ENCODE data around the gene PACSIN3. TPM values are rescaled to one million over a fixed set of nuclear protein-coding genes. Genes with fewer than 3 reads are reported as not detected.

The PACSIN3 gene
- total RNA-seq, 1 experiment from 2014 or later = 63.1 TPM

DNA sequence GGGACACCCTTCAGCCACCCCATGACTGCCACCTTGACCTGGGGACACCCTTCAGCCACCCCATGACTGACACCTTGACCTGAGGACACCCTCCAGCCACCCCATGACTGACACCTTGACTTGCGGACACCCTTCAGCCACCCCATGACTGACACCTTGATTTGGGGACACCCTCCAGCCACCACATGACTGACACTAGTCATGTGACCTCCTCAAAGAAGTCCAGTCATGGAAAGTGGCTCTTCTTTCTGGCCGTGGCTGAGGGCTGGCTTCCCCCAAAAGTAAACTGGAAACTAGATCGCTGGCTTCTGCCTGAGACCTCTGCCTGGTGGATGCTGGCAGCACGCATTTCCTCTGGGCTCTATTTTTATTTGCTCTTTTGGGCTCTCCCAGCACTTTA lies 38.0 kb downstream of the PACSIN3 start:
- ChIA-PET CTCF (no interaction called here), POLR2A (no interaction called here), RAD21 (ENCODE audit: low non-redundant PET in 1 of 2, low total read pairs in 2 of 2, uncharacterized antibody in 2 of 2, unreplicated experiment in 2 of 2) (no interaction called here)
- Histone ChIP-seq H3K36me3 (ENCODE audit: control insufficient read depth in 1 of 2, insufficient read depth in 2 of 2, low read length in 2 of 2) (no peaks in the 10 kb centered on the region; a peak in 1 of 4 replicates), H3K9me2 (ENCODE audit: insufficient read depth) (no peaks in the 10 kb centered on the region), H3K4me1 (ENCODE audit: control insufficient read depth in 1 of 2, insufficient read depth in 2 of 2, low read length in 2 of 2) (no peaks in the 10 kb centered on the region), H3K9me3 (ENCODE audit: control insufficient read depth in 1 of 2, insufficient read depth in 1 of 2, low read depth in 1 of 2, low read length in 2 of 2) (no peaks in the 10 kb centered on the region), H3K4me3 (replicated peaks in 1 of 2; ENCODE audit: low read depth in 1 of 2, low read length in 2 of 2) (no peak overlapping the region), H3K79me2 (ENCODE audit: insufficient read depth, low read length) (no peaks in the 10 kb centered on the region), H3K27me3 (ENCODE audit: insufficient read depth, low read length) (no peaks in the 10 kb centered on the region), H4K20me1 (ENCODE audit: insufficient read depth) (no peaks in the 10 kb centered on the region), H3K9ac (ENCODE audit: low read length) (no peak overlapping the region), H2AFZ (ENCODE audit: low read depth, low read length, poor library complexity, severe bottlenecking) (no peak overlapping the region), H3K4me2 (ENCODE audit: low read length) (no peak overlapping the region), H3K27ac (ENCODE audit: low read depth, low read length) (no peak overlapping the region)
- BruUV-seq (replicated peaks) = no TSS peak
- no peak for TF ChIP-seq TCF7L2 (IDR thresholded peaks at IDR 0.05; ENCODE audit: borderline replicate concordance, extremely low read depth, insufficient read depth, insufficient read length)
- no peak for TF ChIP-seq JUND (IDR thresholded peaks at IDR 0.05)
- TF ChIP-seq ZNF274 (IDR thresholded peaks at IDR 0.05; ENCODE audit: low read depth, low read length) = no peak
- TF ChIP-seq ZFX (IDR thresholded peaks at IDR 0.05) = no peak
- TF ChIP-seq FOSL1 (IDR thresholded peaks at IDR 0.05; ENCODE audit: low read depth) = no peak
- TF ChIP-seq, protein P1, sequence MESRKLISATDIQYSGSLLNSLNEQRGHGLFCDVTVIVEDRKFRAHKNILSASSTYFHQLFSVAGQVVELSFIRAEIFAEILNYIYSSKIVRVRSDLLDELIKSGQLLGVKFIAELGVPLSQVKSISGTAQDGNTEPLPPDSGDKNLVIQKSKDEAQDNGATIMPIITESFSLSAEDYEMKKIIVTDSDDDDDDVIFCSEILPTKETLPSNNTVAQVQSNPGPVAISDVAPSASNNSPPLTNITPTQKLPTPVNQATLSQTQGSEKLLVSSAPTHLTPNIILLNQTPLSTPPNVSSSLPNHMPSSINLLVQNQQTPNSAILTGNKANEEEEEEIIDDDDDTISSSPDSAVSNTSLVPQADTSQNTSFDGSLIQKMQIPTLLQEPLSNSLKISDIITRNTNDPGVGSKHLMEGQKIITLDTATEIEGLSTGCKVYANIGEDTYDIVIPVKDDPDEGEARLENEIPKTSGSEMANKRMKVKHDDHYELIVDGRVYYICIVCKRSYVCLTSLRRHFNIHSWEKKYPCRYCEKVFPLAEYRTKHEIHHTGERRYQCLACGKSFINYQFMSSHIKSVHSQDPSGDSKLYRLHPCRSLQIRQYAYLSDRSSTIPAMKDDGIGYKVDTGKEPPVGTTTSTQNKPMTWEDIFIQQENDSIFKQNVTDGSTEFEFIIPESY (IDR thresholded peaks at IDR 0.05; ENCODE audit: extremely low read depth, insufficient replicate concordance, low read length) = no peak
- TF ChIP-seq, protein P2, sequence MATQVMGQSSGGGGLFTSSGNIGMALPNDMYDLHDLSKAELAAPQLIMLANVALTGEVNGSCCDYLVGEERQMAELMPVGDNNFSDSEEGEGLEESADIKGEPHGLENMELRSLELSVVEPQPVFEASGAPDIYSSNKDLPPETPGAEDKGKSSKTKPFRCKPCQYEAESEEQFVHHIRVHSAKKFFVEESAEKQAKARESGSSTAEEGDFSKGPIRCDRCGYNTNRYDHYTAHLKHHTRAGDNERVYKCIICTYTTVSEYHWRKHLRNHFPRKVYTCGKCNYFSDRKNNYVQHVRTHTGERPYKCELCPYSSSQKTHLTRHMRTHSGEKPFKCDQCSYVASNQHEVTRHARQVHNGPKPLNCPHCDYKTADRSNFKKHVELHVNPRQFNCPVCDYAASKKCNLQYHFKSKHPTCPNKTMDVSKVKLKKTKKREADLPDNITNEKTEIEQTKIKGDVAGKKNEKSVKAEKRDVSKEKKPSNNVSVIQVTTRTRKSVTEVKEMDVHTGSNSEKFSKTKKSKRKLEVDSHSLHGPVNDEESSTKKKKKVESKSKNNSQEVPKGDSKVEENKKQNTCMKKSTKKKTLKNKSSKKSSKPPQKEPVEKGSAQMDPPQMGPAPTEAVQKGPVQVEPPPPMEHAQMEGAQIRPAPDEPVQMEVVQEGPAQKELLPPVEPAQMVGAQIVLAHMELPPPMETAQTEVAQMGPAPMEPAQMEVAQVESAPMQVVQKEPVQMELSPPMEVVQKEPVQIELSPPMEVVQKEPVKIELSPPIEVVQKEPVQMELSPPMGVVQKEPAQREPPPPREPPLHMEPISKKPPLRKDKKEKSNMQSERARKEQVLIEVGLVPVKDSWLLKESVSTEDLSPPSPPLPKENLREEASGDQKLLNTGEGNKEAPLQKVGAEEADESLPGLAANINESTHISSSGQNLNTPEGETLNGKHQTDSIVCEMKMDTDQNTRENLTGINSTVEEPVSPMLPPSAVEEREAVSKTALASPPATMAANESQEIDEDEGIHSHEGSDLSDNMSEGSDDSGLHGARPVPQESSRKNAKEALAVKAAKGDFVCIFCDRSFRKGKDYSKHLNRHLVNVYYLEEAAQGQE (IDR thresholded peaks at IDR 0.05; ENCODE audit: low read depth) = no peak
- no peak for TF ChIP-seq POLR2A (IDR thresholded peaks at IDR 0.05; ENCODE audit: borderline replicate concordance, extremely low read depth, insufficient read depth, insufficient read length)
- TF ChIP-seq, protein P3, sequence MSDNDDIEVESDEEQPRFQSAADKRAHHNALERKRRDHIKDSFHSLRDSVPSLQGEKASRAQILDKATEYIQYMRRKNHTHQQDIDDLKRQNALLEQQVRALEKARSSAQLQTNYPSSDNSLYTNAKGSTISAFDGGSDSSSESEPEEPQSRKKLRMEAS (IDR thresholded peaks at IDR 0.05) = no peak
- DNase-seq (ENCODE audit: low read depth, low spot score) = no peak
- intact Hi-C loops (cut with micrococcal nuclease) = no loop called here
- ATAC-seq = no peak

Measured in HCT116 (cell line).